HFFc6 (cell line): ENCODE results near the gene PNO1. TPM values are rescaled to one million over a fixed set of nuclear protein-coding genes. Genes with fewer than 3 reads are reported as not detected.
"Not testable (repeated sequence)": the region's sequence is repeated elsewhere in the genome, so short reads cannot be mapped to it uniquely, and the experiment has no call there.

Source experiments
- DNase-seq: peaks from one replicate; pipeline ENCODE4 v3.0.0-alpha.2; 2018
- H3K27ac Mint-ChIP-seq: 2 replicates; pipeline ENCODE4 v1.8.0; 2020; ENCODE audit warnings: mild to moderate bottlenecking, mixed read lengths
- H3K27me3 Mint-ChIP-seq: 2 replicates; pipeline ENCODE4 v1.8.0; 2021; ENCODE audit warnings: mild to moderate bottlenecking, moderate library complexity, mixed read lengths; ENCODE audit not compliant: insufficient read depth
- H3K36me3 Mint-ChIP-seq: 2 replicates; pipeline ENCODE4 v1.8.0; 2021; ENCODE audit warnings: low read depth, mixed read lengths
- H3K4me1 Mint-ChIP-seq: 2 replicates; pipeline ENCODE4 v1.8.0; 2020; ENCODE audit warnings: low read depth, mixed read lengths
- H3K4me3 Mint-ChIP-seq: 2 replicates; pipeline ENCODE4 v1.8.0; 2020; ENCODE audit warnings: mild to moderate bottlenecking, moderate library complexity, mixed read lengths
- H3K9me3 Mint-ChIP-seq: 2 replicates; pipeline ENCODE4 v1.8.0; 2020; ENCODE audit warnings: mild to moderate bottlenecking, mixed read lengths
- total RNA-seq, 6 experiments: library from RNA; stranded (reverse); fragmentation: NEBNext Ultra II Directional; extraction: Animal tissue kit (Norgen Biotek cat#: 25700); gene quantifications; 2 replicates in 1 of 6; 3 replicates in 5 of 6; pipeline ENCODE4 v1.2.3, GENCODE V29; 2021
- TF ChIP-seq, protein P1 (sequence below): fragments of 200-600 bp; sonication (generic); IDR thresholded peaks from 2 replicates; pipeline ENCODE4 v1.5.0; 2021; ENCODE audit warnings: antibody characterized with exemption, mild to moderate bottlenecking

Gene PNO1
- total RNA-seq, 6 experiments from 2014 or later = 18.3 to 26.0 (median 20.4) TPM

DNA sequence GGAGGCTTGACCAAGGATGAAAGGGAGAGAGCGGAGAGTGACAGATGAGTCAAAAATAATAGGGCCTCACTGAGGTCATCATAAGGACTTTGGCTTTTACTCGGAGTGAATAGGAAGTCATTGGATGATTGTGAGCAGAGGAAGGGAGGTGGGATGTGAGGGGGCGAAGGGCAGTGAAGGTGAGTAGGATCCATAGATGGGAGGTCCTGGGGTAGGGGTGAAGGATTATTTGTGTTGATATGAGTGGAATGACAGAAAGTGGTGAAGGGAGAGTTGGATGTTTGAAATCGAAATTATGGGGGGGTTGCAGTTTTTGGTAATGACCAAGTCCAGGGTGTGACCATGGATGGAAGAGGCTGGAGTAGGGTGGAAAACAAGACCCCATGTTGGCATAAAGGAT lies 14.0 kb downstream of the PNO1 start:
- no peak overlapping the region for H3K27ac Mint-ChIP-seq
- H3K4me1 Mint-ChIP-seq = no peaks in the 10 kb centered on the region
- no peak overlapping the region for H3K4me3 Mint-ChIP-seq
- H3K27me3 Mint-ChIP-seq = peaks cover 2% of the 10 kb centered on the region
- TF ChIP-seq, protein P1, sequence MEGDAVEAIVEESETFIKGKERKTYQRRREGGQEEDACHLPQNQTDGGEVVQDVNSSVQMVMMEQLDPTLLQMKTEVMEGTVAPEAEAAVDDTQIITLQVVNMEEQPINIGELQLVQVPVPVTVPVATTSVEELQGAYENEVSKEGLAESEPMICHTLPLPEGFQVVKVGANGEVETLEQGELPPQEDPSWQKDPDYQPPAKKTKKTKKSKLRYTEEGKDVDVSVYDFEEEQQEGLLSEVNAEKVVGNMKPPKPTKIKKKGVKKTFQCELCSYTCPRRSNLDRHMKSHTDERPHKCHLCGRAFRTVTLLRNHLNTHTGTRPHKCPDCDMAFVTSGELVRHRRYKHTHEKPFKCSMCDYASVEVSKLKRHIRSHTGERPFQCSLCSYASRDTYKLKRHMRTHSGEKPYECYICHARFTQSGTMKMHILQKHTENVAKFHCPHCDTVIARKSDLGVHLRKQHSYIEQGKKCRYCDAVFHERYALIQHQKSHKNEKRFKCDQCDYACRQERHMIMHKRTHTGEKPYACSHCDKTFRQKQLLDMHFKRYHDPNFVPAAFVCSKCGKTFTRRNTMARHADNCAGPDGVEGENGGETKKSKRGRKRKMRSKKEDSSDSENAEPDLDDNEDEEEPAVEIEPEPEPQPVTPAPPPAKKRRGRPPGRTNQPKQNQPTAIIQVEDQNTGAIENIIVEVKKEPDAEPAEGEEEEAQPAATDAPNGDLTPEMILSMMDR = no peak
- no peaks in the 10 kb centered on the region for H3K9me3 Mint-ChIP-seq
- H3K36me3 Mint-ChIP-seq = peaks cover 10% of the 10 kb centered on the region; the same call in 1 of the 2 replicates
- no peak for DNase-seq

DNA sequence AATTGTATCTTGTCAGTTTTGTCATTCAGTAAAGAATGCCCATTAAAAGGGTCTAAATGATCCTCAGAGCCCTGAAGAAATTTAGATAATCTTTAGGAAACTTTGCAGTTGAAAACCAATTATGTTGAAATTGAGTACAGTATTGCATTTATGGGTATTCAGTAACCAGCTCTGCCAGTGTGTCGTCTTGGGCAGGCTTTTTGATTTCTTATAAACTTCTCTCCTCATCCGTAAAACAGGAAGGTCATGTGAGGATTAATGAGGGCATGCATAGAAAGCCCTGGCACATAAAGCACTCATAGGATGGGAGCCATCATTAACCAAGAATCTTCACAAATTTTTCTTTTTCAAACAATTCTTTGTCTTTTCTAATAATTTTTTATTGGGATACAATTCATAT lies 14.8 kb downstream of the PNO1 start:
- peaks cover 2% of the 10 kb centered on the region for H3K27me3 Mint-ChIP-seq
- peaks cover 14% of the 10 kb centered on the region; the same call in 1 of the 2 replicates for H3K36me3 Mint-ChIP-seq
- H3K4me1 Mint-ChIP-seq = no peaks in the 10 kb centered on the region
- no peak overlapping the region for H3K27ac Mint-ChIP-seq
- H3K9me3 Mint-ChIP-seq = no peaks in the 10 kb centered on the region
- no peak overlapping the region for H3K4me3 Mint-ChIP-seq
- DNase-seq = no peak
- TF ChIP-seq, protein P1 = no peak

DNA sequence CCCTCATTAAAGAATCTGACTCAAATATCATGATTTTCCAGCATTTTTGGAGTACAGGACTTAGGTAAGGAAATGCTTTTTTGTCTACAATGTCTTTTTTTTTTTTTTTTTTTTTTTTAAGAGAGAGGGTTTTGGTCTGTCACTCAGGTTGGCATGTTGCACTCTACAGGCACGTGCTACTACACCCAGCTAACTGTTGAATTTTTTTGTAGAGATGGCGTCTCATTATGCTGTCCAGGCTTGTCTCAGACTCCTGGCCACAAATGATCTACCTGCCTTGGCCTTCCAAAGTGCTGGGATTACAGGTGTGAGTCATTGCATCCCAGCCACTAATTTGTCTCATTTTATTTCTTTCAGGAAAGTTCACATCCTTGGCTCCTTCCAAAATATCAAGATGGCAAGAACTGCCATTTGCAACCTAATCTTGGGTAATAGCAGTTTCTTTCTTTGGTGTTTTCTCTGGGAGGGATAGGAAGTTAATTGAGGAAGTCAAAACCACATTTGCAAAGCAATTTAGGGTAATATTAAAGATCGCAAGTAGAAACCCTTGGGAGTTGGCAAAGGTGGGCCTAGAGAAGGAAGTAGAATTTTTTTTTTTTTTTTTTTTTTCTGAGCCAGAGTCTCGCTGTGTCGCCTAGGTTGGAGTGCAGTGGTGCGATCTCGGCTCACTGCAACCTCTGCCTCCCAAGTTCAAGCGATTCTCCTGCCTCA lies 15.5 kb downstream of the PNO1 start:
- peaks cover 2% of the 10 kb centered on the region; the same call in 1 of the 2 replicates for H3K27me3 Mint-ChIP-seq
- no peak for DNase-seq
- TF ChIP-seq, protein P1 = no peak
- no peak overlapping the region for H3K4me3 Mint-ChIP-seq
- peaks cover 15% of the 10 kb centered on the region for H3K36me3 Mint-ChIP-seq
- peak overlapping the region; percentile 36; the same call in 1 of the 2 replicates for H3K27ac Mint-ChIP-seq
- no peaks in the 10 kb centered on the region for H3K4me1 Mint-ChIP-seq
- no peaks in the 10 kb centered on the region for H3K9me3 Mint-ChIP-seq

DNA sequence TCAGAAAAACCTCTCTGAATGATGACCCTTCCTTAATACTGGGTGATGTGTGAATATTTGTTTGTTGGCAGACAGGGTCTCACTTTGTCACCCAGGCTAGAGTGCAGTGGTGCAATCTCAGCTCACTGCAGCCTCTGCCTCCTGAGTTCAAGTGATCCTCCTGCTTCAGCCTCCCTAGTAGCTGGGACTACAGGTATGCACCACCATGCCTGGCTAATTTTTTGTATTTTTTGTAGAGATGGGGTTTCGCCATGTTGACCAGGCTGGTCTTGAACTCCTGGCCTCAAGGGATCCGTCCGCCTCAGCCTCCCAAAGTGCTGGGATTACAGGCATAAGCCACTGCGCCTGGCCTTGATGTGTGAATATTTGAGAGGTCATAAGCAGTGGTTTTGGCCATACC lies 17.5 kb downstream of the PNO1 start:
- H3K4me3 Mint-ChIP-seq, H3K4me1 Mint-ChIP-seq, H3K27me3 Mint-ChIP-seq, H3K27ac Mint-ChIP-seq, DNase-seq, H3K9me3 Mint-ChIP-seq: not testable (repeated sequence)
- H3K36me3 Mint-ChIP-seq = peaks cover 19% of the 10 kb centered on the region

DNA sequence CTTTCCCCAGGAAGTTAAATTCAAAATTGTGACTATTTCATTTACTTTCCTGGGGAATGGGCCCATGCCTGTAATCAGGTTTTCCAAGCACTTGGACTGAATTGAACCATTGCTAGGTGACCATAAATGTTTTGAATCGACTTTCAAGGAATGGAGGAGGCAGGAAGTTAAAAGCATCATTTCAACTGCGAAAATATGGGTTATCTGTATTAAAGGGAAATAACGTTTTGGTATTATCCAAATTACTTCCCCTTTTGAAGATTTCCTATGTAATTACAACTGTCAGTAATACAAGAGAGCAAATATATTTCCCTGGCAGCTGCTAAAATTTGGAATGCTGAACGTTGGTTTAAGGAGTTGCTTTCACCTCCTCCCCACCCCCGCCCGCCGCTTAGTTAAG lies 19.0 kb downstream of the PNO1 start:
- DNase-seq = no peak
- Mint-ChIP-seq H3K4me1 (no peaks in the 10 kb centered on the region), H3K4me3 (no peak overlapping the region), H3K27me3 (peaks cover 2% of the 10 kb centered on the region; the same call in 1 of the 2 replicates), H3K9me3 (no peaks in the 10 kb centered on the region), H3K27ac (no peak overlapping the region), H3K36me3 (peaks cover 21% of the 10 kb centered on the region)
- TF ChIP-seq, protein P1 = no peak

DNA sequence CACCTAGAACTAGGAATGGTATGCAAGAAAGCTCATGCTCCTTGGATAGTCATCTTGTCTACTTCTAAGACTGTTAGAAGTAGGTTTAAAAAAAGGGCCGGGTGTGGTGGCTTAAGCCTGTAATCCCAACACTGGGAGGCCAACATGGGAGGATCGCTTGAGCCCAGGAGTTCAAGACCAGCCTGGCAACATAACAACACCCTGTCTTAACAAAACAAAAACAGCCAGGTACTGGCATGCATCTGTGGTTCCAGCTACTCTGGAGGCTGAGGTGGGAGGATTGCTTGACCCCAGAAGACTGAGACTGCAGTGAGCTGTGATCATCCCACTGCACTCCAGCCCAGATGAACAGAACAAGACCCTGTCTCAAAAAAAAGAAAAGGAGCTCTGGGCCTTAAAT lies 19.9 kb downstream of the PNO1 start:
- Mint-ChIP-seq H3K9me3 (no peaks in the 10 kb centered on the region), H3K4me3 (no peak overlapping the region), H3K27ac (no peak overlapping the region), H3K4me1 (no peaks in the 10 kb centered on the region), H3K27me3 (no peaks in the 10 kb centered on the region), H3K36me3 (peaks cover 23% of the 10 kb centered on the region)
- TF ChIP-seq, protein P1 = no peak
- DNase-seq = no peak
